ENCODE results near the gene GTF3C1.

GRCh38 chr16:27444015-27444414 is 105.7 kb downstream of the GTF3C1 start:
- TF ChIP-seq EZH2phosphoT487 (IDR thresholded peaks at IDR 0.05; ENCODE audit: insufficient read depth, low read depth) (no peak), EZH2 (IDR thresholded peaks at IDR 0.05; ENCODE audit: insufficient read depth, poor library complexity, severe bottlenecking) (no peak)
